ENCODE data around the gene TRIM36.

DNA sequence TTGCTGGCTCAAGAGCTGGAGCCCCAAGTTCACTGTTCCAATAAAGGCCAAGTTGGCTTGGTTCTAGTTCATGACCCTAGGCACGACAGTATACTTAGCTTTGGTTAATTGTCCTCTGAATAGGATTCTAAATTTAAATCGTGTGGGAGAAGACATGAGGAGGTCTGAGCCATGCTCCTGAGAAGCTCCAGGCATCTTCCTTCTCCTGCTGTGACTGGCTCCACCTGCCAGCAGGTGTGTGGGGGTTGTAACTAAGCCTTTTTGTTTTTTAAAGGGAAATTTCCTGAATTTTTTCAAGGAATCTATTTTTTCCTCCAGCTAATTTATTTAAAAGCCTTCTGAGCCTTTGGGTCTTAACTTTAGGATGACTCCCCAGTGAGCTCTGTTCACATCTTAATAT, 20.2 kb upstream of the TRIM36 start:
- no peak for TF ChIP-seq CTCF (IDR thresholded peaks at IDR 0.05)
- no peak for TF ChIP-seq MAZ (IDR thresholded peaks at IDR 0.05; ENCODE audit: borderline replicate concordance, low read depth, low read length)
- TF ChIP-seq USF2 (IDR thresholded peaks at IDR 0.05): no peak
- TF ChIP-seq KDM1A (IDR thresholded peaks at IDR 0.05; ENCODE audit: low read depth): no peak
- TF ChIP-seq JUN (IDR thresholded peaks at IDR 0.05): no peak
